Measurements from ENCODE around the gene NUP214.

Gene NUP214

DNA sequence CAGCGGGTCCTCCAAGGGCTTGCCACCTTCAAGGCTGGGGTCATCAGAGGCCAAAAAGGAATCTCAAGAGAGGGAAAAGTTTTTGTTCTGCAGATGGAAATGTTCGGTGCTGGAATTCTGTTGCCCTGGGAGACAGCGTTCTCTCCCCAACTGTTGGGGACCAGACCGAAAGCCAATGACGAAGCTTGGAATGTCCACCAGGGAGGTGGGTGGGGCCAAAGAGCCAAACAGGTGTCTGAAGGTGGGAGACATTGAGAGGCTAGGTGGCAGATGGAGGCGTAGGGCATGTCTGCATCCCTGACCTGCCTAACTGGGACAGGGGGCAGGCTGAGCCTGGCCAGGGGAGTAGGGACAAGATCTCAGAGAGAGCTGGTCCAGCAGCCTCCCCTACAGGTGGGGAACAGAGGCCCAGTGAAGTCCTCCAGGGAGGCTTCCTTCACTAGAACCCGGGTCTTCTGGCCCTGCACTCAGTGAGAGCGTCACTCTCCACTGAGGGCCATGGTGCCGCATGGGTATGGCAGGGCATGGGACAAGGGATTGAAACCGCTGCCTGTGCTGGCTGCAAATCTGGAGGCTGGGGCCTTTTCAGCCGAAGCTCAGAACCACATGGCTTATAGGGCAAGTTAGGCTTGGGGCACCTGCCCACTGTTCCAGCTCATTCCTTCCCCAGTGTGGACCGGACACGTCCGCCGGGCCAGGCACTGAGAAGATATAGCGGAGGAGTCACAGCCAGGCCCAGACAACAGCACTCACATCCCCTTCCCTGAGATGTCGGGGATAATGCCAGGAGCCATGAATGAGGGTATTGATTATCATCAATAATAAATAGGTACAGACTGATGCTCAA lies 156.0 kb downstream of the NUP214 start:
- Mint-ChIP-seq H3K4me3 (peak overlapping the region; percentile 65 to 66 (median 66)), H3K36me3 (ENCODE audit: low read depth) (no peaks in the 10 kb centered on the region), H3K4me1 (peaks cover 8% of the 10 kb centered on the region), H3K27ac (no peak overlapping the region), H3K9me3 (no peaks in the 10 kb centered on the region), H3K27me3 (ENCODE audit: low read depth) (peaks cover 61% of the 10 kb centered on the region)
- TF ChIP-seq, protein P1, sequence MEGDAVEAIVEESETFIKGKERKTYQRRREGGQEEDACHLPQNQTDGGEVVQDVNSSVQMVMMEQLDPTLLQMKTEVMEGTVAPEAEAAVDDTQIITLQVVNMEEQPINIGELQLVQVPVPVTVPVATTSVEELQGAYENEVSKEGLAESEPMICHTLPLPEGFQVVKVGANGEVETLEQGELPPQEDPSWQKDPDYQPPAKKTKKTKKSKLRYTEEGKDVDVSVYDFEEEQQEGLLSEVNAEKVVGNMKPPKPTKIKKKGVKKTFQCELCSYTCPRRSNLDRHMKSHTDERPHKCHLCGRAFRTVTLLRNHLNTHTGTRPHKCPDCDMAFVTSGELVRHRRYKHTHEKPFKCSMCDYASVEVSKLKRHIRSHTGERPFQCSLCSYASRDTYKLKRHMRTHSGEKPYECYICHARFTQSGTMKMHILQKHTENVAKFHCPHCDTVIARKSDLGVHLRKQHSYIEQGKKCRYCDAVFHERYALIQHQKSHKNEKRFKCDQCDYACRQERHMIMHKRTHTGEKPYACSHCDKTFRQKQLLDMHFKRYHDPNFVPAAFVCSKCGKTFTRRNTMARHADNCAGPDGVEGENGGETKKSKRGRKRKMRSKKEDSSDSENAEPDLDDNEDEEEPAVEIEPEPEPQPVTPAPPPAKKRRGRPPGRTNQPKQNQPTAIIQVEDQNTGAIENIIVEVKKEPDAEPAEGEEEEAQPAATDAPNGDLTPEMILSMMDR (IDR thresholded peaks at IDR 0.05; ENCODE audit: unreplicated experiment in 3 of 3), result no peak

DNA sequence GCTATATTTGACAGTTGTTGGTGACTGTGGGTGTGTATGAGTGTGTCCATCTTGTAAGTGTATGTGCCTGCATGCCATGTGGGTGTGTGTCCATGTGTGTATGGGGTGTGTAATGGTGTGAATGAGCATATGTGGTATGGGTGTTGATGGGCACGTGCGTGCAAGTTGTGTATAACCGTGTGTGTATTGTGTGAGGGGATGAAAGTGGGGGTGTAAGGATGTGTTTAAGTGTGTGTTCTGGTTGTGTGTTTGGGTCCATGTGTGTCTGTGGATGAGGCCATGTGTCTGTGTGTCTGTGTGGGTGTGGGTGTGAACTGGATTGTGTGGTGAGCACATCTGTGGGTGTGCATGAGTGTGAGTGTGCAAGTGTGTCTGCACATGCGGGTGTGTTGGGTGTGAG lies 156.8 kb downstream of the NUP214 start:
- Mint-ChIP-seq H3K27ac (no peak overlapping the region), H3K36me3 (ENCODE audit: low read depth) (no peaks in the 10 kb centered on the region), H3K4me1 (peaks cover 16% of the 10 kb centered on the region), H3K27me3 (ENCODE audit: low read depth) (peaks cover 59% of the 10 kb centered on the region), H3K9me3 (no peaks in the 10 kb centered on the region), H3K4me3 (peak overlapping the region; percentile 65 to 66 (median 66))
- TF ChIP-seq, protein P1 (IDR thresholded peaks at IDR 0.05; ENCODE audit: unreplicated experiment in 3 of 3), result no peak

DNA sequence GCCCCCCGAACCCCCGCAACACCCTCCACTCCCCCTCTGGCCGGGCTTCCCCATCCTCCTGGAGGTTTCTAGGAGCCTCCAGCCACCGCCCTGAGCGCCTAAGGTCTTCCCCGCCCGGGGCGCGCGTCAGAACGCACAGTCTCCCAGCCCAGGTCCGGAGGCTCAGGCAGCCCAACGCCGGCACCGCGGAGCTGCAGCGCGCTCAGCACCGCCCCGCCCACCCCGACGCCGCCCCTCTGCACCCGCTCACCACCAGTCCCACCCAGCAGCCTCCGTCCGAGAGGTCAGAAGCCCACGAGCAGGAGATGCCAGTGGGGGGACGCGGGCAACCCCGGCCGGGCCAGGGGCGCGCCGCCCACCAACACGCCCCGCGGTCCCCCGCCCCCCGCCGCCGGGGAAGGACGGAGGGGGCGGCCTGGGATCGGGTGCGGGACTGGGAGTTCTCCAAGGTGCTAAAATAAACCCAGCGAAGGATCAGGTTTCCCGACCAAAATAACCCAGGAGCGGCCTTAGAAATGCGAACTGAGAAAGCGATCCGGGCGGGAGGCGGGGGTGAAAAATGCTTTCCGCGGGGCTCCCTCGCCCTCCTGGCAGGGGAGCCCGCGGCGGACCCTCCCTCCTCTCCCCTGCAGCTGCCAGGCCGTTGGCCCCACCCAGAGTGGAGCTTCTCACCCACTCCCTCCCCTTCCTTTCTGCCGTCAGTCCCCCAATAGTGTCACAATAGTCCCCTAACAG lies 157.5 kb downstream of the NUP214 start:
- TF ChIP-seq, protein P1 (IDR thresholded peaks at IDR 0.05; ENCODE audit: unreplicated experiment in 3 of 3), result no peak
- peaks cover 59% of the 10 kb centered on the region for H3K27me3 Mint-ChIP-seq (ENCODE audit: low read depth)
- no peak overlapping the region for H3K27ac Mint-ChIP-seq
- no peaks in the 10 kb centered on the region for H3K36me3 Mint-ChIP-seq (ENCODE audit: low read depth)
- peaks cover 19% of the 10 kb centered on the region for H3K4me1 Mint-ChIP-seq
- H3K9me3 Mint-ChIP-seq, result no peaks in the 10 kb centered on the region
- peak overlapping the region; percentile 51 to 70 (median 59) for H3K4me3 Mint-ChIP-seq

Measured in nephron (organoid).